GM21423 (cell line): ENCODE results near the gene ACP1.

ENCODE experiments used
- ATAC-seq: cut with Tn5 transposase; IDR thresholded peaks from one replicate; pipeline ENCODE4 v1.9.1; 2021; ENCODE audit warnings: mild to moderate bottlenecking, moderate library complexity; ENCODE audit not compliant: unreplicated experiment

The ACP1 gene

GRCh38 chr2:254241-254640, 10.5 kb upstream of the ACP1 start:
- no peak for ATAC-seq

DNA sequence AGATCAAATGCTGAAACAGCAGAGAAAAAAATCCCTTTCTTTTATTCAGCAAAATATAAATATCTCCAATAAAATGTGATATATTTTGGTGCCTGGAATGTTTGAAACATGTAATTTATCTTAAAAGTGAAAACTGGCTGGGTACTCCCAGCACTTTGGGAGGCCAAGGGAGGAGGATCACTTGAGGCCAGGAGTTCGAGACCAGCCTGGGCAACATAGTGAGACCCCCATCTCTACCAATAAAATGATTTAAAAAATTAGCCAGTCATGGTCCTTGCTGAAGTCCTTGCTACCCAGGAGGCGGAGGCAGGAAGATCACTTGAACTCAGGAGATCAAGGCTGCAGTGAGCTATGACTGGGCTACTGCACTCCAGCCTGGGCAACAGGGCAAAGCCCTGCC, 9.6 kb upstream of the ACP1 start:
- ATAC-seq: no peak

DNA sequence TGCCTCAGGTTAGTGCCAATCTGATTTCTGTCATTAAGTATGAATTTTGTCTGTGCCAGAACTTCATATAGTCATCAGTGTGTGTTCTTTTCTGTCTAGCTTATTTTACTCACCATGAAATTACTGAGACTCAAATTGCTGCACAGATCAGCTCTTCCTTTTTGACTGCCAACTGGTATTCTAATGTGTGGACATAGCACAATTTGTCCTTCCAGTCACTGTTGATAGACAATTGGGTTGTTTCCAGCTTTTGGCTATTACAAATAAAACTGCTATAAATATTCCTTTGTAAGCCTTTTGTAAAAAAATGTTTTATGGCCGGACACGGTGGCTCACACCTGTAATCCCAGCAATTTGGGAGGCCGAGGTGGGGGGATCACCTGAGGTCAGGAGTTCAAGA, 8.7 kb upstream of the ACP1 start:
- no peak for ATAC-seq

DNA sequence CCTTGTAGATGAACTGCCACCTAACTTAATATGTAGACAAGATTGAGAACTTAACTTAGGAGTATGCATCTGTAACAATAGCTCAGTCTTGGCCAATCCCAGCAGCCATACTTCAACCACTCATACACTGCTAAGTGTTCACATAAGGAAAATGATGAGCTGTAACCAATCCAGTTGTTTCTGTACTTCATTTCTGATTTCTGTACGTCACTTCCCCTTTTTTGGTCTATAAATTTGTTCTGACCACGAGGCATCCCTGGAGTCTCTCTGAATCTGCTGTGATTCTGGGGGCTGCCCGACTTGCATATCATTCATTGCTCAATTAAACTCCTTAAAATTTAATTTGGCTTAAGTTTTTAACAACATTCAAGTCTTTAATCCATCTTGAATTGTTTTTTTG, 7.3 kb upstream of the ACP1 start:
- ATAC-seq: no peak

DNA sequence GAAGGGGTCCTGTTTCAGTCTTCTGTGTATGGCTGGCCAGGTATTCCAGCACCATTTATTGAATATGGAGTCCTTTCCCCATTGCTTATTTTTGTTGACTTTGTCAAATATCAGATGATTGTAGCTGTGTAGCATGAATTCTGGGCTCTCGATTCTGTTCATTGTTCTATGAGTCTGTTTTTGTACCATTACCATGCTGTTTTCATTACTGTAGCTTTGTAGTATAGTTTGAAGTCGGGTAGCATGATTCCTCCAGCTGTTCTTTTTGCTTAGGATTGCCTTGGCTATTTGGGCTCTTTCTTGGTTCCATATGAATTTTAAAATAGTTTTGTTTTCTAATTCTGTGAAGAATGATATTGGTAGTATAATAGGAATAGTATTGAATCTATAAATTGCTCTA, 6.9 kb upstream of the ACP1 start:
- no peak for ATAC-seq

DNA sequence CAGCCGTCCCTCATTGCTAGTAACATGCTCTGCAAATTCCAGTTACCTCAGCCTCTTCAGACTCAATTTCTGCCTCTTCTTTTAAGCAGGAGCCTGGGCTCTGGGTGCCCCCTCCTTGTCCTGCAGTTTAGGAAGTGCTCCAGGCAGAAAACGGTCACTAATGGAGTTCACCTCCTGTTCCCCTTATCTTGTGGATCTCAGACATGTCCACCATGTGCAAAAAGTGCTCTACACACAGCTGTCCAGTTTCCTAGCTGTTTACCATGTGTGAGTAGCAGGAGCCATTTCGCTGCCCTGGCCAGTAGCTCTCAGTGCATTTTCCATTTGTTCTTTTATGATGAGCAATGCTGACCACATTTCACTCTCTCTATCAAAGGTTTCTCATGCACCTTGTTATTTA, 5.8 kb upstream of the ACP1 start:
- ATAC-seq: no peak

GRCh38 chr2:259789-260331, 4.9 kb upstream of the ACP1 start:
- ATAC-seq: no peak

GRCh38 chr2:260507-261161, 4.1 kb upstream of the ACP1 start:
- ATAC-seq: no peak

- no peak for ATAC-seq
Observed at GRCh38 chr2:262117-262516, 2.6 kb upstream of the ACP1 start.

GRCh38 chr2:263022-263738, 1.6 kb upstream of the ACP1 start:
- ATAC-seq: no peak

DNA sequence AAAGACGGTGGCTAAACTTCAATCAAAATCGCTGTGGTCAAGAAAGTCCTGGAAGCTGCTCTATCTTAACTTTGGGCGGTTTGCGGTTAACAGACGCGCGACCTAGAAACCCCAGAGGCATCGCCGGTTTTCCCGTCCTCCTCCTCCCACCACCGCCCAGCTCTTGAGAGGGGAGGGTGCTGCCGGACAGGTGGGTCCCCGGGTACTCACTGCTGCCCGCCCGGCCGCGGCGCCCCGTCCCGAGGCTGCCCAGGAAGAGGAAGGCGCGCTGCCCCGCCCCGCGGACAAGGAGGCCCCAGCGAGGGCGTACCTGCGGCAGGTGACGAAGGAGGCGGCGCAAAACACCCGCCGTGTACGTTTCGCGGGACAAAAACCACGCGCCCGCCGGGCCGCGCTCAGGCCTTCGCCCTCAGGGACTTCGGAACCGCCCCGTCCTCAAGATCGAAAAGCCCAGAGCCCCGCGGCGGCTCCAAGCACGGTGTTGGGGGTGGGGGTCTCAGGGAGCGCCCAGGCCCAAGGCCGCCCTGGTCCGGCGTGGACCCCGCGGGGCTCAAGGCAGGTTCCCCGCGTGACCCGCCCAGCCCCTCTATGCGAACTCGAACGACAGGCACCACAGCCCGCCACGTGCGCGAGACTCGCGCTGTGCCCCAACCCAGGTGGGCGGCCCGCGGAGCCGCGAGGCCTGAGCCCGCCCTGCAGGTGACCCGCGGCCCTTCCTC, 814 bp upstream of the ACP1 start, which contains the start of gene SH3YL1:
Gene SH3YL1 (minus strand): TSS at position 259 of the 719 bp plus-strand sequence. CDS start 48 bp downstream, at position 211.
- peak; percentile 19 for ATAC-seq

DNA sequence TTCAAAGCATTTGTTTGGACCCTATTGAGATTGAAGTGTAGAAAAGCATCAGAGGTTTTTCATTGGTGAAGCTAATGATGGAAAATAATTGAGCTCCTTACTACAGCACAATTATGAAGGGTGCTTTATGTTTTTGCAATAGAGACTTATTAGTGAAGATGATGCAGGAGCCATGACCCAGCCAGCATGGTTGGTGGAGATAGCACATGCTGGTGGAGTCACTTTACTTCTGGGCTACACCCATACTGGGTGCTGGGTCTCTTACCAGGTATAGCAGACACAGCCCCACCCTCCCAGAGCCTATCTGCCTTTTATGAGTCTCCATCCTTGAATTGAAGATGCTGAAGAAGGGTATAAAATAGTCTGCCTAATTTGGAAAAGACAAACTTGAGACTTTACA, 3.6 kb downstream of the ACP1 start:
- no peak for ATAC-seq

DNA sequence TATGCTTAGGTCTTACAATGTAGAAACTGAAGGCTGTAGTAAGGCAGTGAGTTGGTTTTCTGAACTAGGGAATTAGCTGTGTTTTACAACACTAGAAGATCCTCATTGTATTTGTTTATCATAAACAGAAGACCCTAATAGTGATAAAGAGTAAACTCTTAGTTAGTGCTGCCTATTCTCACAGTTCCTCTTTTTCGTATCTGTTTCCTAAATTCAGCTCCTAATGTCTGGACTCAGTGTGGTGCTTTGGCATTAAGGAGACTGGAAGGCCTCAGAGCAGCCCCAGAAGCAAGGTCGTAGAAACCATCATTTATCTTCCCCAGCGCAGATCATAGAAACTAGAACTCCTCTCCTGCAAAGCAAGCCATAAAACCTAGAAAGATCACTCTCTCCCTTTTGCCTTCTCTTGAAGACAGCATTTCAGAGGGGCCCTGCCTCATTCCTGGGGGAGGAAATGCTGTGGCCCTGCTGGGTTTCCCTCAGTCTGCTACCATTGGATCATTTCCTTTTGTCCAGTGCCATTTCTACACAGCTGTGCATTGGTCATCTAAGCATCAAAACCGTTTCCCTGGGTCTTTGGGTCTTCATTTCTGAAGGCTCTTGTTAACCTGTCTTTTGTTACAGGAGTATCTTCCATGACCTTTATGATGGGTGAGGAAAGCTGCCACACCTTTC, 4.7 kb downstream of the ACP1 start:
- no peak for ATAC-seq

GRCh38 chr2:270861-271260, 6.1 kb downstream of the ACP1 start:
- ATAC-seq: no peak

DNA sequence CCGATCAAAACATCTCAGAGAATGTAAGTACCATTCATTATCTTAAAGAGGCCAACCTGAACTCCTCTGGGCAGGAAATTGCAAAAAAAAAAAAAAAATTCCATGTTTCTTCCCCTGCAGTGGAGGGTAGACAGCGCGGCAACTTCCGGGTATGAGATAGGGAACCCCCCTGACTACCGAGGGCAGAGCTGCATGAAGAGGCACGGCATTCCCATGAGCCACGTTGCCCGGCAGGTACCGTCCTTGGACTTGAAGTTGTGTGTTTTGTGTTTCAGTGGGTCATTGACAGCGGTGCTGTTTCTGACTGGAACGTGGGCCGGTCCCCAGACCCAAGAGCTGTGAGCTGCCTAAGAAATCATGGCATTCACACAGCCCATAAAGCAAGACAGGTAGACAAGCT, 7.2 kb downstream of the ACP1 start:
- no peak for ATAC-seq

- no peak for ATAC-seq
Observed at GRCh38 chr2:273333-273732, 8.6 kb downstream of the ACP1 start.

GRCh38 chr2:274503-274902, 9.8 kb downstream of the ACP1 start:
- ATAC-seq: no peak

DNA sequence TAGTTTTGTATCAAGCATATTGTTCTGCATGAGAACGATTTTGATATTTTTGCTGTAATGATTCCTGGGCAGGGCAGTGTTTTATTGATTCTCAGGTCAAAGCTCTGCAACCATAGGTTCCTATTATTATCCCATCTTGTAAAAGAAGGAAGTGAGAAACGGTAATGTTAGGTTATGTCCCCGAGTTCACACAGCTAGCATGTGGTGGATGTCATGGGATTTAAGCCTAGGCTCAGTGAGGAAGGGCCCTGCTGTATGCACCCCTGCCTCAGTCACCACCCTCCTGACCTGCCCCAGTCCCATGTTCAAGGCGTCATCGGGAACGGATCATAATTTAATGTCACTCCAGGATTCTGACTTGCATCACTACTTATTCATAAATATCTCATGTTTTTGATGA, 10.7 kb downstream of the ACP1 start:
- peak; percentile 95 for ATAC-seq

GRCh38 chr2:278312-278926, 13.7 kb downstream of the ACP1 start:
- no peak for ATAC-seq

DNA sequence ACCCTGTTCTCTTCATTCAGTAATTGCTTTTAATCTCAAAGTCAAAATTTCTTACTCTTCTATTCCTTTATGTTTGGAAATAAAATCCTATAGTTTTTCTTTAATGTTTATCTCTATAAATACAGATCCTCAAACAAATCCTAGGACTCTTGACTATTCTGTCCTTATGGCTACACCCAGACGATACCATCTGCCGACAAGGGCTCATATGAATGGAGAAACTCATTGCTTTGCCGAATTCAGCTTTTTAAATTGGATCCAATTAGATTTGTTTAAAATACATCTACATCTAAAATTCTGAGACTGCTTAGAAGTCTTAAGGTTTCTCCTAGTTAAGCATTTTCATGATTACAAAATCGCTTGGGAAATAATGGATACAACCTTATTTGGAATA, 14.2 kb downstream of the ACP1 start:
- ATAC-seq: no peak

GRCh38 chr2:279366-279765, 14.6 kb downstream of the ACP1 start:
- no peak for ATAC-seq
